ENCODE data around the gene TRPM5. TPM values are rescaled to one million over a fixed set of nuclear protein-coding genes. Genes with fewer than 3 reads are reported as not detected.

Gene TRPM5
- total RNA-seq, 1 donor from 2014 or later: not detected

DNA sequence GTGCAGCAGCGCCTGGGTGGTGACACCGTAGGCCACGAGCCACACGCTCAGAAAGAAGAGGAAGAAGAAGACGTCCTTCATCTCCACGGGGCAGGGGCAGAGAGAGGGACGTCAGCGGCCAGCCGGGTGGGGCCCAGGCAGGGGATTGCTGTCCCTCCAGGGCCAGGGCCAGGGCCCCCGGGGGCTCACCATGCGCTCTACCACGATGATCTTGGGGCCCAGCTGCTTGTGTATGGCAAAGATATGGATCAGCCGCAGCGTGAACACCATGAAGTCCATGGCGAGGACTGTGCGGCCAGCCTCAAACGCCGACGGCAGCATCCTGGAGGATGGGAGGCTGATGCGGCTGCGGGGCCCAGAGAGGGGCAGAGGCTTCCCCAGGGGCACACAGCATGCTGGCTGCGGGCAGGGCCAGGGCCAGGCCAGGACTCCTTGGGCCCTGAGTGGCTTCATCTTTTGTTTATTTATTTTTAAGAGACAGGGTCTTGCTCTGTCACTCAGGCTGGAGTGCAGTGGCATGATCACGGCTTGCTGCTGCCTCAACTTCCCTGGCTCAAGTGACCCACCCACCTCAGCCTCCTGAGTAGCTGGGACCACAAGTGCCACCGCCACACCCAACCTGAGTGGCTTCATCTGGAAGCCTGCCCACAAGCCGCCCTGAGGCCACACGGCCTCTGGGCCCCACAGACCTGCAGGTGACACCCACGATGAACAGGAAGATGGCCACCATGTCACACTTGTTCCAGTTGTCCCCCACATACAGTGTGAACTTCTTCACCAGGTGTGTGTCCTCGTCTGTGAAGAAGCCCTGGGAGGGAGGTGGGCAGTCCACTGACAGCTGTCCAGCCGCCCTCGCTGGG is 32.6 kb downstream of the TRPM5 start:
- peaks cover 7% of the 10 kb centered on the region for H3K27me3 ChIP-seq (ENCODE audit: low read depth)
- ATAC-seq: no peak
- no peaks in the 10 kb centered on the region for H3K36me3 ChIP-seq
- no peak overlapping the region for H3K27ac ChIP-seq
- no peak for DNase-seq
- TF ChIP-seq, protein P1, sequence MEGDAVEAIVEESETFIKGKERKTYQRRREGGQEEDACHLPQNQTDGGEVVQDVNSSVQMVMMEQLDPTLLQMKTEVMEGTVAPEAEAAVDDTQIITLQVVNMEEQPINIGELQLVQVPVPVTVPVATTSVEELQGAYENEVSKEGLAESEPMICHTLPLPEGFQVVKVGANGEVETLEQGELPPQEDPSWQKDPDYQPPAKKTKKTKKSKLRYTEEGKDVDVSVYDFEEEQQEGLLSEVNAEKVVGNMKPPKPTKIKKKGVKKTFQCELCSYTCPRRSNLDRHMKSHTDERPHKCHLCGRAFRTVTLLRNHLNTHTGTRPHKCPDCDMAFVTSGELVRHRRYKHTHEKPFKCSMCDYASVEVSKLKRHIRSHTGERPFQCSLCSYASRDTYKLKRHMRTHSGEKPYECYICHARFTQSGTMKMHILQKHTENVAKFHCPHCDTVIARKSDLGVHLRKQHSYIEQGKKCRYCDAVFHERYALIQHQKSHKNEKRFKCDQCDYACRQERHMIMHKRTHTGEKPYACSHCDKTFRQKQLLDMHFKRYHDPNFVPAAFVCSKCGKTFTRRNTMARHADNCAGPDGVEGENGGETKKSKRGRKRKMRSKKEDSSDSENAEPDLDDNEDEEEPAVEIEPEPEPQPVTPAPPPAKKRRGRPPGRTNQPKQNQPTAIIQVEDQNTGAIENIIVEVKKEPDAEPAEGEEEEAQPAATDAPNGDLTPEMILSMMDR (IDR thresholded peaks at IDR 0.05): no peak
- H3K9me3 ChIP-seq: no peaks in the 10 kb centered on the region
- H3K4me1 ChIP-seq: no peaks in the 10 kb centered on the region
- intact Hi-C loops (cut with DNase I): no loop called here
- no peak overlapping the region for H3K4me3 ChIP-seq

DNA sequence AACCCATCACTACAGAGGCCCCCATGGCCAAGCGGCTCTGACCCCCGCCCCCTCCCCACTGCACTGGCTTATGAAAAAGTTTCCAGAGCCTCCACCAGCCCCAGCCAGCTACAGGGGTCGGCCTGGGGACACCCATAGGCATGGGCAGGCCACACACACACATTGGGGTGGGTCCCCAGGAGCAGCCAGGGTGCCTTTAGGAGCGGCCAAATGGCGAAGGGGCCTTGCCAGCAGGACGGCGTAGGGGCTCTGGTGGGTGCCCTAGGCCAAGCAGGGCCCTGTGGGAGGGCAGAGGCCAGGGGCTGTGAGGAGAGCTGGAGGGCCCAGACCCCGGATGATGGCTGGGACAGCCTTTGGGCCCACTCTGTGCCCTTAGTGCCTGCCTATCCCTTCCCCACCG is 33.7 kb downstream of the TRPM5 start:
- Histone ChIP-seq H3K27ac (no peak overlapping the region), H3K9me3 (no peaks in the 10 kb centered on the region), H3K4me1 (no peaks in the 10 kb centered on the region), H3K36me3 (no peaks in the 10 kb centered on the region), H3K27me3 (ENCODE audit: low read depth) (peaks cover 7% of the 10 kb centered on the region), H3K4me3 (no peak overlapping the region)
- intact Hi-C loops (cut with DNase I): no loop called here
- DNase-seq (no peak), ATAC-seq (no peak)
- TF ChIP-seq, protein P1 (IDR thresholded peaks at IDR 0.05): no peak

DNA sequence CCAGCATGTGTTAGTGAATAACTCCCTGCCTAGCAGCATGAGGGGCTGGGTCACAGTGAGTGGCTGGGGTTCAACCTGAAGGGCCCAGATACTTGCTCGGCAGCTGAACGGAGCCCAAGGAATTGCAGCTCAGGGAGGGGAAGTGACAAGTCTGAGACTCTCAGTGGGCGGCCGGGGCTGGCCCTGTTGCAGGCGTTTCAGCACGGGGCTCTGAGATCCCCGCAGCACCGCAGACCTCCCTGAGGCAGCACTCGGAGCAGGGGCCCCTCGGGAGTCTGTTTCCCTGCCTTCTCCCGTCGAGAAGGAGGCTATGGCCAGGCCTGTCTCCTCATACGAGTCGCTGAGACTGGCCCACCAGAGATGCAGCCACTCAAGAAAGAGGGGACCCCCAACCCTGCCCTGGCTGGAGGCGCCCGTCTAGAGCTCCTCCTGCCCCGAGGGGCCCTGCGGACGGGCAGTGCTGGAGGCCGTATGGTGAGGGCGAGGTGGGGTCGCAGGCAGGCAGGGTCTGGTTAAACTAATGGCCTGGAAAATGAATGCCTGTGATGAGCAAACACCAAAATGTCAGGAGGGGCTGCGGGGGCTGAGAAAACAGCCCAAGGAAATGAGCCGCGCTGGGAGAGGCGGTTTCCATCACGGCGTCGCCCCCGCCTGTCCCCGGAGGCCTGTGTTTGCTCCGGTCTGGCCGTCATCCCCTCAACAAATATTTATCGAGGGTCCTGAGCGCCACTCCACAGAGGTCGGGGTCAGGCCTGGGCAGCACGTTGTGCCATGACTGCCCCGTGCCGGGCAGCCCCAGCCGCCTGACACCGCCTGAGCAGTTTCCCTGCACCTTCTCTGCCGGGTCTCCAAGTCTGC is 34.5 kb downstream of the TRPM5 start:
- H3K27me3 ChIP-seq (ENCODE audit: low read depth): peaks cover 7% of the 10 kb centered on the region
- H3K36me3 ChIP-seq: no peaks in the 10 kb centered on the region
- no peaks in the 10 kb centered on the region for H3K4me1 ChIP-seq
- H3K9me3 ChIP-seq: no peaks in the 10 kb centered on the region
- TF ChIP-seq, protein P1 (IDR thresholded peaks at IDR 0.05): no peak
- DNase-seq (no peak), ATAC-seq (no peak)
- intact Hi-C loops (cut with DNase I): no loop called here
- H3K4me3 ChIP-seq: no peak overlapping the region
- no peak overlapping the region for H3K27ac ChIP-seq

DNA sequence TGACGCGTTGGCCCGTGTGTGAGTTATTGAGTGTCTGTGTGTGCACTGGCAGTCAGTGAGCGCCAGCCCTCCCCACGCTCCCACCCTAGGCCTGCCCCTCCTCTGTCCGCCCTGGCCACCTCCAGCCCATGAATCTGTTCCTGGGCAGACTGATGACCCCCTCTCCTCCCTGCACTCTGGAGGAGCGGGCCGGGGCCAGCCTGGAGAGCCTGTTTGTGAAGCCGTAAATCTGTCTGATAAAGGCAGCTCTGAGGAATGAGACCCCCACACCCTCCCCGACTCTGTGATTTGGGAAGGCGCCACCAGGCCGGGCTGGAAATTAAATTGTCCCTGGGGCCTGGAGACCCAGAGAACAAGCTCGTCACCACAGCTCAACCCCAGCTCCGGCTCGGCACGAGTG is 35.2 kb downstream of the TRPM5 start:
- DNase-seq: no peak
- Histone ChIP-seq H3K9me3 (no peaks in the 10 kb centered on the region), H3K36me3 (peaks cover 3% of the 10 kb centered on the region), H3K4me3 (no peak overlapping the region), H3K4me1 (no peaks in the 10 kb centered on the region), H3K27ac (no peak overlapping the region), H3K27me3 (ENCODE audit: low read depth) (peaks cover 7% of the 10 kb centered on the region)
- intact Hi-C loops (cut with DNase I): no loop called here
- TF ChIP-seq, protein P1 (IDR thresholded peaks at IDR 0.05): no peak
- no peak for ATAC-seq

DNA sequence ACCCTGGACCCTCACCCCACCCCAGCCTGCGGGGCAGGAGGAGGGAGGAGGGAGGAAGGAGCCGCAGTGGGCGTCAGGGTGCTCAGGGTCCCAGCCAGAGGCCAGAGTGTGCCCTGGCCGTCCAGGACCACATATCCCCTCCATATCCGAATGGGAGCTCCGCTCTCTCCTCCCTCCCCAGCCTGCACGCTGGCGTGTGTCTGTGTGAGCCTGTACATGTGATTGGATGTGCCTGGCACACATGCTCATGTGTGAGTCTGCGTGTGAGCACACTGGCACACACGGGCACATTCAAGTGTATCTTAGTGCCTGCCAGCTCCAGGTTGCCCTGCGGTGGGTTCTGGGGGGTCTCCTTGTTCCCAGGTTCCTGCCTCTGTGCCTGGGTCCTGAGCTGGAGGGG is 35.6 kb downstream of the TRPM5 start:
- intact Hi-C loops (cut with DNase I): no loop called here
- Histone ChIP-seq H3K36me3 (peaks cover 8% of the 10 kb centered on the region), H3K27me3 (ENCODE audit: low read depth) (peaks cover 7% of the 10 kb centered on the region), H3K4me1 (no peaks in the 10 kb centered on the region), H3K4me3 (no peak overlapping the region), H3K9me3 (no peaks in the 10 kb centered on the region), H3K27ac (no peak overlapping the region)
- DNase-seq (no peak), ATAC-seq (no peak)
- TF ChIP-seq, protein P1 (IDR thresholded peaks at IDR 0.05): no peak

Data from lower lobe of right lung (tissue), 2 donors.